Right hindlimb (tissue), 1 donor: ENCODE results near the gene MYOCD.

ENCODE experiments used
- DNase-seq: peaks from one replicate; pipeline ENCODE4 v3.0.0-alpha.2; 2018

The MYOCD gene

GRCh38 chr17:12644623-12645022, 21.1 kb upstream of the MYOCD start:
- no peak for DNase-seq

GRCh38 chr17:12646761-12647422, 18.8 kb upstream of the MYOCD start:
- DNase-seq = no peak

GRCh38 chr17:12648498-12648897, 17.2 kb upstream of the MYOCD start:
- DNase-seq = no peak

- DNase-seq = no peak
These were observed 9.8 kb upstream of the MYOCD start for GRCh38 chr17:12655936-12656335.

GRCh38 chr17:12656354-12656753, 9.3 kb upstream of the MYOCD start:
- no peak for DNase-seq

- DNase-seq = no peak
These were observed 6.2 kb upstream of the MYOCD start for GRCh38 chr17:12659500-12659899.

GRCh38 chr17:12664252-12664651, 1.4 kb upstream of the MYOCD start:
- DNase-seq = no peak

- DNase-seq = no peak
These were observed 812 bp upstream of the MYOCD start for GRCh38 chr17:12664894-12665262.

GRCh38 chr17:12666718-12667117, 1.0 kb downstream of the MYOCD start:
- no peak for DNase-seq

GRCh38 chr17:12667299-12667958, 1.7 kb downstream of the MYOCD start:
- peak; percentile 27 for DNase-seq

GRCh38 chr17:12671906-12672305, 6.2 kb downstream of the MYOCD start:
- no peak for DNase-seq

GRCh38 chr17:12672947-12673346, 7.3 kb downstream of the MYOCD start:
- no peak for DNase-seq

GRCh38 chr17:12673788-12674187, 8.1 kb downstream of the MYOCD start:
- no peak for DNase-seq

GRCh38 chr17:12680407-12680897, 14.8 kb downstream of the MYOCD start:
- no peak for DNase-seq

- no peak for DNase-seq
These were observed 15.3 kb downstream of the MYOCD start for GRCh38 chr17:12680993-12681392.

GRCh38 chr17:12683299-12683698, 17.6 kb downstream of the MYOCD start:
- no peak for DNase-seq

GRCh38 chr17:12686486-12686885, 20.8 kb downstream of the MYOCD start:
- no peak for DNase-seq

- no peak for DNase-seq
These were observed 22.7 kb downstream of the MYOCD start for GRCh38 chr17:12688382-12688781.

GRCh38 chr17:12691173-12691572, 25.5 kb downstream of the MYOCD start:
- no peak for DNase-seq

GRCh38 chr17:12693640-12694039, 27.9 kb downstream of the MYOCD start:
- DNase-seq = no peak

GRCh38 chr17:12706070-12706469, 40.4 kb downstream of the MYOCD start:
- no peak for DNase-seq

GRCh38 chr17:12709063-12709462, 43.4 kb downstream of the MYOCD start:
- DNase-seq = no peak

GRCh38 chr17:12712415-12712814, 46.7 kb downstream of the MYOCD start:
- DNase-seq = no peak

- no peak for DNase-seq
These were observed 47.3 kb downstream of the MYOCD start for GRCh38 chr17:12712941-12713340.

GRCh38 chr17:12719948-12720347, 54.3 kb downstream of the MYOCD start:
- no peak for DNase-seq
